ENCODE data around the gene VEZF1.

Gene VEZF1

DNA sequence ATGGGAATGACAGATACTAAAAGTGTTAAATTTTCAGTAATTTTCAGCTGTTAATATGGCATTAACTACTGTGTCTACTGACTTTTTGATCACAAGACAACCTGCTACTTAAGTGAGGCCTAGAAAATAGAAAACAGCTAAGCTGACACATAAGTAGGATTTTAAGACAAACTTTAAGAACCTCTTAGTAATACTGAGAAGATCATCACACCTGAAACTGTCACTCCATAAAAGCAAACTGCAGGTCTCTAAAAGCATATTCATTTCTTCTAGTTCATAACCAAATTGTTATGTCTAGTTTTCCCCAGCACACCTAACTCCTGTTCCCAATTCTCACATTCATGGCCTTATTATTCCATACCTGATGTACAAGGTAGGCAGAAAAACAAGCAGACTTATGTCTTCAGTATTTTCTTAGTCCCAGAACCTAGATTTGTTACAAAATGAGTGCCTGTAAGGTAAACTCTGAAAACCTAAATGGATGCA, 11.0 kb upstream of the VEZF1 start:
- no peak for DNase-seq (ENCODE audit: low read depth)

DNA sequence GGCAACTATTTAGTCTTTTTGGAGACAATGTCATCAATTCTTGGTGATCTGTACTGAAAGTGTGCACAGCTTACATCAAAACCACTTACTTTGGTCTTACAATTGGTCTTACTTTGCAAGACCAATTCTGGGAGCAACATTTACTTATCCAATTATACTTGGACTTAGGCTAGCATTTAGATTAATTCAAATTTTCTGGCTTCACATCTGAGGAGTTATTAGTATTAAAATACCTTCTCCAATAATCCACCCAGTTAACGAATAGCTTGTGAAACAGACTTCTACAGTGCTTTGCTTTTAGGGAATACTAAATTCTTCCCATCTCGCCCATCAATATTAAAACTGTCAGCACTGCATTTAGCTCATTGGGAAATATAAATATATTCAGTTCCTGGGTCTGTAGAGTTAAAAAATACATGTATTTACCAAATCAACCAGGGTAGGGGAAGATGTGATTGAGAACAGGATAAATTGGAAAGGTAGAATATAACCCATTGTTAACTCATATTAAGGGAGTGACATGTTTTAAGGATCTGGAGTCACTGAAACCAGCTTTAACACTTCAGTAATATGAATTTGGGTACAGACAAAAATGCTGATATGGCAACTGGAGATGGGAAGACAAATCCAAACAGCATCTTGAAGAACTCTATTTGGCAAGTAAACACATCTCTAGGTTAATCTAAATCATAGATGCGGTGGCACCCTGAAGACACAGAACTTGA, 9.2 kb upstream of the VEZF1 start:
- DNase-seq (ENCODE audit: low read depth) = no peak

DNA sequence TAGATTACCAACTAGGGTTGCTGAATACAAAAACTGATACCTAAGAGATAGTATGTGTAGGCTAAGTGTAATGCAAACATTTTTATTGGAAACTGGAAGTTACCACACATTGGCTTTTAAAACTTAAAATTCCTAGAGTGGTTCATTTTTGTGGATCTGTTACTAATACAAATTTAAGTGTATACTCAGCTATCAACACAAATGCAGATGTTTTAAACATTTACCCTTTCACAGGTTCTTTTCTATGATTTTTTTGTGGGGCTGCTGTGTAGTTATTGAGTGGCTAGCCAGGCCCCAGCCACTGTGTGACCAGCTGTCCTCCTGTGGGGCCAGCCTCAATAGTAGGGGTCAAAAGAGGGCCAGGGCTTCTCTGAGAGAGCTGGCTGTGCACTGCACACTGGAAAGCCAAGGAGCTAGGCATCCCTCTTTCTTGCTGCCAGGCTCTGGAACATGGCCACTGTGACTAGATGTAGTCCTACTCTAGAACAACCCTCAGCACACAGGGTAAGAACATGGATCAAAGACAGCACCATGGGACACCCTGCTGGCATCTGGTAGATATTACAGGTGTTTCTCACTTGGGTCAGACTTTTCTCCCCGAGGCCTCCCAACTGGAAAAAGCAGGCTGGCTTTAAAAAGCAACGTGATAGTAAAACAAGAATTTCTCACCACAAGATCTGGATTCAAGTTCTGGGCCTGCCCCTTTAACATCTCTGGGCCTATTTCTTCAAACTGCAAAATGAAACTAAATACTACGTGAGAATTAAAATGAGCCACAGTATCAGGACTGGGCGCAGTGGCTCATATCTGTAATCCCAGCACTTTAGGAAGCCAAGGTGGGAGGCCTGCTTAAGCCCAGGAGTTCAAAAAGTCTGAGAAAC, 7.3 kb upstream of the VEZF1 start:
- DNase-seq (ENCODE audit: low read depth) = no peak

DNA sequence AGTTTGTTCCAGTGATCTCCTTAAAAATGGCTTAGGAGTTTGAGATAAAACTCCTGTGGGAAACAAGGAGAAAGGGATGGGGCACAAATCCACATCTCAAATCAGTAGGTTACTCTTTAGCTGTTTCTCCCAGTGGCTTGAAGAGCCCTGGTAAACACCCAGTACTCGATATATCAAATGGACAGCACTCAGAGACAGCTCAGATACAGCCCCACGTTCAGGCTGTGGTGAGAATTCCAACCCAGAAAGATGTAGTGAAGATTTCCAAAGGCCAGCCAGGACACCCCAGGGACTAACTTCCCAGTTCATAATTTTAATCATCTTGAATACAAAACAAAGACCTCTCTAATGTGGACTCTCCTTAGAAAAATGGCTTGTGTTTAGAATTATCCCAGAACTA, 6.4 kb upstream of the VEZF1 start:
- DNase-seq (ENCODE audit: low read depth) = no peak

DNA sequence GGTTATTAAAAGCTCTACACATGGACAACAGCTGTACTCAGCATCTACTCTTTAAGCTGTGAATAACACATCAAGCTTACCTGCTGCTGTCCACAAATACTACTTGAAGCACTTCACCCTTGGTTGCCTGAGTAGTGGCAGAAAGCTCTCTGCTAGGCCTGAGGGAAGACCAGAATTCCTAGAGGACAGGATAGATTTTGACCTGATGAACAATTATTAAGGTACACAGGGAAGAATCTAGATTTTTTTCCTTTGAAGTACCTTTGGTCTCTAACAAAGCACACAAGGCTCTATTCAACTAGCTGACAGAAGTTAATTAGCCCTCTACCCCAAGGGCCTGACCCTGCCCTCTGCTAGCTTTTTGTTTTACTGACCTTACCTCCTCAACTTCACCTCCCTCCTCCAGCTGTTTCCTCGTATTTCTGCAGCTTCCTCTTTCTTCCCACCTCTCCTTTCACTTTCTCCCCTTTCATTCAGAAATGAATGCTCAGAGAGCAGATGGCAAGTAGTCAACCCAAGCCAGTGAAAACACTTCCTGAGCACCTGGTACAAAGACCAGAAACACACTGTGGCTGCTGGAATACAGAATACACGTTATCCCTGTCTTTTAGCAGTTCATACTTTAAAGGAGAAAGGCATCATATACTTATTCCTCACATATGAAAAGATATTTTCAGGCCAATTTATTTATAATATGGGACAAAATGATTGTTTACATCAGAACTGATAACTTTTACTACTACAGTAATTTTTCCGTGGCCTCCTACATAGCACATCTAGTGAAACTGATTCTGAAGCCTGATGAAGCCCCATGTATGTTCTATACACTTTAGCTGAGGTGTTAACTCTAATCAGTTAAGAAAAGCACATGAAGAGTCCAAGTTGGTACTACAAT, 5.7 kb upstream of the VEZF1 start:
- no peak for DNase-seq (ENCODE audit: low read depth)

DNA sequence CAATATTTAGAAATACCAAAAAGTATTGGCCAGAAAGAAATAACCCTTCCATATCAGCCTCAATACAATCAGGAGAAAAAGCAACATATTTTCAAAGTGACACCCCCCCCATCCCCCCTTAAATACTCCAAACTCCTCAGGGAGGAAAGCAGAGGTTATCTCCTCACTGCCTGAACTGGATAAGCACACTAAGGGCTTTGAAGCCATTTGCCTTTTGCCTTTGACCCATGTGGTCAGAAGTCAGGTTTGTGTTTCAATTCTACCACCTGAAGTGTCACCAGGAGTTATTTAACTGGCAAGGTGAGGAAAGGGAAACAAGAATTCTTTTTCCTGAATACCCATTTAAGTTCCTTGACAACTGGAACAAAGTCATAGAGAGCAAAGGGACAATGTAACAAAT, 3.5 kb upstream of the VEZF1 start:
- DNase-seq (ENCODE audit: low read depth) = no peak

DNA sequence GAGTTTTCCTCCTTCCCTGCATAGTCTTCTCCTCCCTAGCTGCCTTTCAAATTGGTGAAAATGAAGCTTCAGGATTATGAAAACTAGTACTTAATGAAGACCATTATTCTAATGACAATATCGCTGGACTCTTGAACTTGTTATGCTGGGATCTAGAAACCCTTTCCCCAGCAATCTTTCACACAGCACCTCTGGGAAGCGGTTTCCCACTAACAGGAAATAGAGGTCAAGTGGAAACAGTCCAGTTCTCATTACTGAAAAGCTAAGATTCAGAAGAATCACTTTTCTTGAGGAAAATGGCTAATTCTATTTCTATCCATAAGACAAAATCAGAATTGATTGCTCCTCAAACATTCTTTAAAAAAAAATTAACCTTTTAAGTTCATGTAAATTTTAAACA, 2.0 kb upstream of the VEZF1 start:
- DNase-seq (ENCODE audit: low read depth) = no peak

DNA sequence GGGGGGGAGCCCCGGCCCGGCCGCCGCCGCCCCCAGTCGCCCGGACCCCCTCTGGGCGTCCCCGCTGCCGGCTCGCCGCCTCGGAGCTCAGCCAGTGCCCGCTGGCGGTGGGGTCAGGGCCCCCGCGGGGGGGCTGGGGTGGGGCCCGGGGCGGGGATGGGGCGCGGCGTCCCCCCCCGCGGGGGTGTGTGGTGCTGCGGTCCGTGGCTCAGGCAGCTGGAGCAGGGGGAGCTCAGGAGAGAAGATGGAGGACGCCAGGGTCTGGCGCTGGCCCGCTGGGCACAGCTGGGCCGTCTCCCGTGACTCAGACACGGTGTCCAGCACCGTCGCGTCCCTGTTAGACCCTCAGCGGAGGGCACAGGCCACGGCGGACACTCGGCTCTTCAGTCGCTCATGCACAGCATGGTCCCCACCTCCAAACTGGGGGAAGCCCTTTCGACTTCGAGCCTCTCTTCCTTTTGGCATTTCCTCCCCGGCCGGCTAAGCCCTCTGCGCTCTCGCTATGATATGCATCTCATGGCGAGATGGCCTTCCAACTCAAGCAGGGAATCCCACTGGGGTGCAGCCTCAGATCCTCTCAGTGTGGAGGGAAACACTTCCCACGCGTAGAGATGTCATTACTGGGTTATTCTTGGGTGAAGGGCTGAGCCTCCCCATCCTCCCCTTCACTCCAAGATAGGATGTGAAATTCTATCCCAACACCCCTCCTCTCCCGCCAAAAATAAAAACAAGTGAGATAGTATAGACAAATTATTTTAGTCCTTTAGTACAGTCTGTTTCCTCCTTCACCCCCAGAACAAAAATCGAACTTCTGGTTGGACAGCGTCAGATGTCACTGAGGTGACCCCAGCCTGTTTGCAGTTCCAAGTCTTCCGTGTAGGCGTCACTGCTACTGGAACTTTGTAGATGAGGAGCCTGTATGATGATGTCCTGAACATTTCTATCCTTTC, 522 bp upstream of the VEZF1 start:
- no peak for DNase-seq (ENCODE audit: low read depth)

DNA sequence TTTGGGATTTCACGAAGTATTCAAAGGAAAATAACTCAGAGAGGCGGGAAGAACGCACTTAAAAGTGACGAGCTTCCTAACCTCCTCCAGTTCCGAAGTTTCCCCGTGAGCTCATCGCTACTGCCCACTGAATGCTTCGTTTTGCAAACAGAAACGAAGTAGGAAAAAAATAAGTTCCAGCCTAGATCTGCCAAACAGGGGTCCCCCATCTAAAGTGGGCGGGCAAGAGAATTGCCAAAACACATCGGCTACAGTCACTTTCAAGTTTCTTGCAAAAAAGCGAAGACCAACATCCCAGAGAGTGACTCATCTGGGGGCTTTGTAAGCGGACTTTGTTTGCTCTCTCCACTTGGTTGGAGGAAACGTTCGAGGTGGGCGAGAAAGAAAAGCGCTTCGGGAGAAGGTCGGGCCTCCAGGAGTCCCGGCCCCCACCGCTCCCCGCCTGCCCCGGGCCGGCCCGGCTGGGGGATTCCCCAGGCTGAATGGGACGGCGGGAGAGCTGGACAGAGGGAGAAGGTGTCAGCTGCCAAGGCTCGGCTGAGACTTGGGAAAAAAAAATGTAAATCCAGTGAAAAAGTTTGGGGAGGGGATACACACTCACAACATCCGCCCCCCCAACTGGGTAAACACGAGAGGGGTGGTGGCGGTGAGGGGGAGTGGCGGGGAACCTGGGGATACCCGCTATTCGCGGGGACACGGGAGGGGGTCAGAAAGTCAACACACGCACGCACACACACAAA, 1.0 kb downstream of the VEZF1 start:
- DNase-seq (ENCODE audit: low read depth) = peak; percentile 60

DNA sequence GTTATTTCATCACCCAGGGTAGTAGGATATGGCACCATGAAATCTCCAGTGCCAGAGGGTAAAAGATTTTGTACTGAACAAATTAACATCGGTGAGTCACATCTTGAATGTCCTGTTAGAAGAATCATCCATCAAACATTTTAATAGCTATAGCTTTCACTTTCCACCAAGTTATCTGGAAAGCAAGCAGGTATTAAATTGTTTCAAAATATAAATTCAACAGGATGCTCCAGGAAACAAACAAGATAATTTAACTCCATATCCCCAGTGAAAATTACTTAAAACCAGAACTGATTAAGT, 2.4 kb downstream of the VEZF1 start:
- DNase-seq (ENCODE audit: low read depth) = no peak

DNA sequence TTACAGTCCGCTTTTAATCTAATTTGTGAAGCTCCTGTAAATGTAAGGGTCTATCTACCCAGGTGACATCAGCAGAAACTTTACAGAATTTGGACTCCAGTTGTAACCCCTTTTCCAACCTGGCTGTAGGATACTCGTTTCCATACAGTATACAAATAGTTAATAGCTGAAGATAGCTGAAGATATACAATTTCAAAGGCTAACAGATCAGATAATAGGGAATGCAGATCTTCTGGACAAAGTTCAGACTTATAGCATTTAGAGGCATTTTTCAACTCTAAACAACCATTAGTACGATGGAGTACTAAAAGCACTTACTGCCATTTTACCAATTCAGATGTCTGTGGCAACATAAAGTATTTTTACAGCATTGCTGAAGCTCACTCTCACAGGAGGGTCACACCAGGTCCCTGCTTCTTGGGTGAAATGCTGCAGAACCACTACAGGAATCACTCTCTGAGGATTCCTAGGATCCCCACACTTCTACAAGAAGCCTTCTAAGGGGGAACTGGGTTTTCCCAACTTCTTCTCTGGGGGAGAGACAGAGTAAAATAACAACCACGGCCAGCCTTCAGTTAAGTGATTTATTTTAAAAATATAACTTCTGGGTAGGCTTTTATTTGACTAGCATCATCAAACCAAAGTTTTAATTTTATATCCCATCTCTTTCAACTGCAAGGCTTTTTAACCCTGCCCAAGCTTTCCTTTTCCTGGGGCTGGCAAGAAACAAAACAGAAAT, 2.9 kb downstream of the VEZF1 start:
- no peak for DNase-seq (ENCODE audit: low read depth)

DNA sequence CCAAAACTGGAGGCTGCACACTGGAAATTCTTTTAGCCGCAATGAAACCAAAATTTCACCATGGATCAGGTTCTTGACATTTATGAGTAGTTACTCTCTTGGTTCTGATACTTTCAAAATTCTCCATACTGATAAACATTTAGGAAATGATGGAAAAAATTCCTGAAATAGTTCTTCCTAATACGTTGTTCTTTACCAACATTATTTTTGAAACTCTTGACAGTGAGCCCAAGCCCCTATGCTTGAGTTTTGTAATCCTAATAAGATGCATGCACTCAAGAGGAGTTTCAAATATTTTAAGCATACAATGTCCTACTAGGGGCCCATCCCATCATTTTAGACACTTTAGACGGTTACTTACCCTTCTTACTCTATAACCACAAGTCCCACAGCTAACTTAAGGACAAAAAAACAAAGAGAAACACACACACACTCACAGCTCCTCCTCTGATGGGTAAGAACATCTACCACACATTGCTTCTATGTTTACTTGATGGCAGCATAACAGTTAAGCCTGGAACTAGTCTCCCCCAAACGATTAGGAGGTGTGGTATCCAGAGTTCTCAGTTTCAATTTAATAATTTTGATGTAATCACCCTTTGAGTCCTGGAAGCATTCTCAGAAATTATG, 3.7 kb downstream of the VEZF1 start:
- no peak for DNase-seq (ENCODE audit: low read depth)

DNA sequence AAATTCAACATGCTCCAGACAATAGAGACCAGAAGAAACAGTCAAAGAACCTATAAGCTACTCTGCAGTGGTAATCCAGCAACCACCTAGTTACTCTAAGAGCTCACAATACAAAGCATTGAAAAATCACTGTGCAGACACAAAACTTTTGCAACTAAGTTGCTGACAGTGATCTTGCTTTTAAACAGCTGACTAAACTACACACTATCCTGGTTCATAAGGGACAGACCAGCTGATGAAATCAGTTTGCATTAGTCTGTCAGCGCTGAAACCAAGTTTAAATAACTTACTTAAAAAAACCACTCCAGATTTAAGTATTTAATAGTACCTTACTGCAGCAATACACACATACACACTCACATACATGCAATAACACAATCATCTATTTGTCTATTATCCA, 4.6 kb downstream of the VEZF1 start:
- no peak for DNase-seq (ENCODE audit: low read depth)

DNA sequence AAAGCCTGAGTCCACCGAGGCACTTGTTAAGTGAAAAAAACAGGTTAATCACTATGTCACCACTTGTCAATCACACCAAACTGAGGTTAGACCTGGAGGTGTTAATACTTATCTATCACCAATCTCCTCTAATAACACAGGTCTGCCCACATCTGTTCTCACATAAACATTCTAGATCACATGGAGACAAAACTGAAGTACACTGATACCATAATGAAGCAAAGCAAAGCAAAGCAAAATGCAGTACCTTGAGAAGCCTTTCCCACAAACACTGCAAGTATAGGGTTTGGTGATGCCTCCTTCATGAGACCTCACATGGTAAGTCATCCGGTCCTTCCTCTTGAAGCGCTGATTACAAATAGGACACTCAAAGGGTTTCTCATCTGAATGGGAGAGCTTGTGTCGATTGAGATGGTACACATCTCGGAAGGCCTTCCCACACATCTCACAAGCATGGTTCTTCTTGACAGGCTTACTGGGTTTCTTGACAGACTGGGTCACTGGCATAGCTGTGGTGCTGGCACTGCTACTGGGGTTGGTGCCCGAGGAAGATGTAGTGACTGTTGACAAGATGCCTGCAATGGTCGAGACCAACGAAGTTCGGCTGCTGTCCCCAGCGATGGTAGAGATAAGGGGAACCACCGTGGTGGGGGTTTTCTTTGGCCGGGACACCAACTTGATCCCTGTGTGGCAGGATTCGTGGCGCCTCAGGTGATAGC, 5.4 kb downstream of the VEZF1 start:
- DNase-seq (ENCODE audit: low read depth) = no peak

DNA sequence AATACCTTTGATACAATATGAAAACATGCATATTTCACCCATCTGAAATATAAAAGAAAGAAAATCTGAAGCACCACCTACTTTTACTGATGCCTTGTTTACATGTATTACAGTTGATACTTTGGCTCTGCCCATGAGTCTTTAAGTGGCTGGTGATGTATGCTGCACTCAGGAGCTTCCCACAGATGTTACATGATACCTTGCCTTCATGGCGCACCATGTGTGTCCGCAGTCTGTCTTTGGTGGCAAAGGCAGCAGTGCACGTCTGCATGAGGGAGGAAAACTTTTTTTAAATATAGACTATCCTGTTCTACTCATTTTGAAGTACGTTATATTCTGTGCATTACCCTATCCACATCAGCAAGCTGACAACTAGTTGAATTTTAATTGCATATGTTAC, 7.5 kb downstream of the VEZF1 start:
- DNase-seq (ENCODE audit: low read depth) = no peak

DNA sequence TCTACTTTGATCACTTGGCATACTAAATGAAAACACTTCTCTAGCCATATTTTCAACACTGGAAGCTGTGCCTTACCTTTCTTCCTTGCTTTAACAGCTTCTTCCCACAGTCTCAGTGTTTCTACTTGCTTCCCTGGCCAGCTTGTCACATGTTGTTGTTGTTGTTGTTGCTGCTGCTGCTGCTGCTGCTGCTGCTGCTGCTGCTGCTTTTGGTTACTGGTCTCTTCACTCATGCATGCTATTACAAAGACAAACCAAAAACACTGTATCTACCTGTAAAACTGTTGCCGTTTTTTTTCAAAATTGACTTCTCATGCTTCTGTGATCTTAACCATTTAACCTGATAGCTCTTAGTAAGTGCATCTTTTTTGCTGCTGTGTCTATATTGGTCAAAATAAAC, 9.0 kb downstream of the VEZF1 start:
- DNase-seq (ENCODE audit: low read depth) = no peak

DNA sequence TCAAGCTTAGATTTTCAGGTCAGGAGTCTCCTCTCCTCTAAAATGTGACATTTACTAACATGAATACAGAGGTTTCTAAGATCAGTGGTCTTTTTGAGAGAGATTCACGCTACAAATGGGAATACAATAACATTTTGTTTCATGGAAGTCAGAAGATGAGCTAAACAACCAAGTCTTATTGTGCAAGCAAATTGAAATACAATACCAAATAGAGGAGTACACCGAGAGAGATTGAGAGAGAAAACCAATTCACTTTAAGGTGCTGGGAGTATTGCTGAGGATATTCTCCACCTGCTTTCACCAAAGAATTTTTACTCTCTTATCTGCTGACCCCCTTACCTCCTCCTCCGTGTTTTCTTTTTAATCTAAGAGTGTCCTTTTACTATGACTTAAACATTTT, 11.5 kb downstream of the VEZF1 start:
- DNase-seq (ENCODE audit: low read depth) = no peak

DNA sequence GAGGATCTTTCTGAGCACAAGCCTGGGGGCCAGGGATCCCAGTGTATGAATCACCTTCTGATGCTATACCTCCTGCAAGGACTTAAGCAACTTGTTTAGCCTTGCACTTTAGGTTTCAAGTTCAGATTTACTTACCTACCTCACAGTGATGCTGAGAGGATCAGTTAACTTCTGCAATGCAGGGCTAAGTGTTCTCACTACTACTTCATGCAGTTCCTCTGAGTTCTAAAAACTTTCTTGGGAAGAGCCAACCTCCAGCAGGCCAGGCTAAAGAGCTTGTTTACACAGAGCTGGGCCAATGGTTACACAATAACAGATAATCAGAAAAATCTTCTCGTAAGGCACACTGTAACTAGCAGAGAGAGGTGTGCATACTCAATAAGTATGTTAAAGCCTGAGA, 13.0 kb downstream of the VEZF1 start:
- no peak for DNase-seq (ENCODE audit: low read depth)
